ENCODE measurements around the gene NRCAM. TPM values are rescaled to one million over a fixed set of nuclear protein-coding genes. Genes with fewer than 3 reads are reported as not detected.

The NRCAM gene
- total RNA-seq, 1 experiment from 2014 or later: 40.3 TPM

- DNase-seq: no peak
- no peaks in the 10 kb centered on the region for H4K20me1 ChIP-seq (ENCODE audit: insufficient read depth)
- H2AFZ ChIP-seq: no peak overlapping the region; the same call in 1 of the 2 replicates
- H3K4me1 ChIP-seq (replicated peaks; ENCODE audit: insufficient read depth): peaks cover 29% of the 10 kb centered on the region
- H3K79me2 ChIP-seq (ENCODE audit: low read depth): no peaks in the 10 kb centered on the region
- intact Hi-C loops (cut with micrococcal nuclease; ENCODE audit: unreplicated experiment): no loop called here
- ChIA-PET CTCF (no interaction called here), POLR2A (ENCODE audit: unreplicated experiment) (interaction anchor here (0.5 to 0.6 kb wide), 2 partner anchors 13 to 348 kb away, joined by 4 to 17 read pairs; no protein-coding TSS in a partner anchor)
- H3K27ac ChIP-seq: no peak overlapping the region
- H3K36me3 ChIP-seq (ENCODE audit: low read depth): no peaks in the 10 kb centered on the region
- H3K9me2 ChIP-seq (ENCODE audit: insufficient read depth): no peaks in the 10 kb centered on the region
- H3K4me3 ChIP-seq: no peak overlapping the region
- no peaks in the 10 kb centered on the region for H3F3A ChIP-seq (ENCODE audit: insufficient read depth, low read depth)
- no peaks in the 10 kb centered on the region for H3K9me3 ChIP-seq (ENCODE audit: insufficient read depth, low read depth)
- TF ChIP-seq CTCF (conservative IDR thresholded peaks at IDR 0.05) (no peak), EZH2 (IDR thresholded peaks at IDR 0.05; ENCODE audit: low read depth) (no peak)
- no TSS peak for BruUV-seq (replicated peaks)
- H3K4me2 ChIP-seq: no peak overlapping the region
- no peaks in the 10 kb centered on the region for H3K27me3 ChIP-seq (ENCODE audit: insufficient read depth, low read depth)
These were observed 219.4 kb downstream of the NRCAM start for GRCh38 chr7:108236681-108237415.

- Histone ChIP-seq H3K36me3 (ENCODE audit: low read depth) (no peaks in the 10 kb centered on the region), H3F3A (ENCODE audit: insufficient read depth, low read depth) (no peaks in the 10 kb centered on the region), H3K9me3 (ENCODE audit: insufficient read depth, low read depth) (no peaks in the 10 kb centered on the region), H3K27me3 (ENCODE audit: insufficient read depth, low read depth) (no peaks in the 10 kb centered on the region), H4K20me1 (ENCODE audit: insufficient read depth) (no peaks in the 10 kb centered on the region), H3K4me2 (no peak overlapping the region), H2AFZ (no peak overlapping the region), H3K4me1 (replicated peaks; ENCODE audit: insufficient read depth) (peaks cover 29% of the 10 kb centered on the region), H3K27ac (peak overlapping the region; percentile 58), H3K4me3 (no peak overlapping the region), H3K79me2 (ENCODE audit: low read depth) (no peaks in the 10 kb centered on the region), H3K9me2 (ENCODE audit: insufficient read depth) (no peaks in the 10 kb centered on the region)
- ChIA-PET POLR2A (ENCODE audit: unreplicated experiment) (no interaction called here), CTCF (no interaction called here)
- TF ChIP-seq CTCF (conservative IDR thresholded peaks at IDR 0.05) (no peak), EZH2 (IDR thresholded peaks at IDR 0.05; ENCODE audit: low read depth) (no peak)
- no TSS peak for BruUV-seq (replicated peaks)
- intact Hi-C loops (cut with micrococcal nuclease; ENCODE audit: unreplicated experiment): no loop called here
- no peak for DNase-seq
These were observed 220.7 kb downstream of the NRCAM start for GRCh38 chr7:108235451-108236061.

GRCh38 chr7:108234971-108235450 lies 221.2 kb downstream of the NRCAM start:
- Histone ChIP-seq H3K4me2 (no peak overlapping the region), H3K79me2 (ENCODE audit: low read depth) (no peaks in the 10 kb centered on the region), H3K9me2 (ENCODE audit: insufficient read depth) (no peaks in the 10 kb centered on the region), H2AFZ (no peak overlapping the region; the same call in 1 of the 2 replicates), H3K27ac (peak overlapping the region; percentile 58), H4K20me1 (ENCODE audit: insufficient read depth) (no peaks in the 10 kb centered on the region), H3F3A (ENCODE audit: insufficient read depth, low read depth) (no peaks in the 10 kb centered on the region), H3K27me3 (ENCODE audit: insufficient read depth, low read depth) (no peaks in the 10 kb centered on the region), H3K4me3 (no peak overlapping the region), H3K4me1 (replicated peaks; ENCODE audit: insufficient read depth) (peaks cover 29% of the 10 kb centered on the region), H3K36me3 (ENCODE audit: low read depth) (no peaks in the 10 kb centered on the region), H3K9me3 (ENCODE audit: insufficient read depth, low read depth) (no peaks in the 10 kb centered on the region)
- intact Hi-C loops (cut with micrococcal nuclease; ENCODE audit: unreplicated experiment): no loop called here
- ChIA-PET CTCF (no interaction called here), POLR2A (ENCODE audit: unreplicated experiment) (no interaction called here)
- no TSS peak for BruUV-seq (replicated peaks)
- TF ChIP-seq CTCF (conservative IDR thresholded peaks at IDR 0.05): no peak
- no peak for TF ChIP-seq EZH2 (IDR thresholded peaks at IDR 0.05; ENCODE audit: low read depth)
- no peak for DNase-seq

Data from PC-9 (cell line).